HG02840 (cell line): ENCODE data around the gene HADHB.
A peak's percentile ranks its signal among the peaks of the same experiment; 100 is the strongest.
"Not testable (repeated sequence)": the region's sequence is repeated elsewhere in the genome, so short reads cannot be mapped to it uniquely, and the experiment has no call there.

Experiments used
- ATAC-seq: cut with Tn5 transposase; IDR thresholded peaks from one replicate; pipeline ENCODE4 v1.9.1; 2021; ENCODE audit warnings: mild to moderate bottlenecking, moderate library complexity, moderate number of reproducible peaks; ENCODE audit not compliant: unreplicated experiment, low FRiP score

HADHB gene

GRCh38 chr2:26243470-26244308, 1.1 kb upstream of the HADHB start:
- no peak for ATAC-seq

- no peak for ATAC-seq
These were observed 543 bp downstream of the HADHB start for GRCh38 chr2:26245231-26245732.

- ATAC-seq = peak; percentile 38
These were observed 1.1 kb downstream of the HADHB start for GRCh38 chr2:26245810-26246209.

GRCh38 chr2:26246818-26247217, 2.1 kb downstream of the HADHB start:
- no peak for ATAC-seq

GRCh38 chr2:26249625-26250024, 4.9 kb downstream of the HADHB start:
- no peak for ATAC-seq

- ATAC-seq = no peak
These were observed 7.2 kb downstream of the HADHB start for GRCh38 chr2:26251893-26252292.

GRCh38 chr2:26255759-26256384, 11.1 kb downstream of the HADHB start:
- ATAC-seq = no peak

- ATAC-seq = not testable (repeated sequence)
These were observed 14.1 kb downstream of the HADHB start for GRCh38 chr2:26258836-26259235.

GRCh38 chr2:26268213-26268612, 23.5 kb downstream of the HADHB start:
- ATAC-seq = no peak

GRCh38 chr2:26268670-26269385, 24.1 kb downstream of the HADHB start:
- ATAC-seq = not testable (repeated sequence)

GRCh38 chr2:26269571-26270158, 24.9 kb downstream of the HADHB start:
- no peak for ATAC-seq

GRCh38 chr2:26270373-26270772, 25.6 kb downstream of the HADHB start:
- no peak for ATAC-seq

GRCh38 chr2:26273501-26273900, 28.8 kb downstream of the HADHB start:
- ATAC-seq = no peak

- no peak for ATAC-seq
These were observed 29.4 kb downstream of the HADHB start for GRCh38 chr2:26274058-26274613.

GRCh38 chr2:26276484-26277227, 31.9 kb downstream of the HADHB start:
- ATAC-seq = no peak

- no peak for ATAC-seq
These were observed 35.1 kb downstream of the HADHB start for GRCh38 chr2:26279886-26280285.

- no peak for ATAC-seq
These were observed 36.5 kb downstream of the HADHB start for GRCh38 chr2:26281226-26281625.

- no peak for ATAC-seq
These were observed 38.9 kb downstream of the HADHB start for GRCh38 chr2:26283606-26284005.

GRCh38 chr2:26284132-26284531, 39.4 kb downstream of the HADHB start:
- no peak for ATAC-seq

- no peak for ATAC-seq
These were observed 41.2 kb downstream of the HADHB start for GRCh38 chr2:26285931-26286330.
